T-cell (primary cell): Measurements from ENCODE around the gene ROBO1. TPM values are rescaled to one million over a fixed set of nuclear protein-coding genes. Genes with fewer than 3 reads are reported as not detected.

Experiments
- ATAC-seq, 4 experiments: fragments of 200-7000 bp in 3 of 4; fragments of 150-1000 bp in 1 of 4; cut with Tn5 transposase; replicated peaks in 1 of 4; 1 replicate in 3 of 4; 2 replicates in 1 of 4; pipeline ENCODE4 v1.10.0; 2021; ENCODE audit warnings: moderate library complexity in 3 of 4, mild to moderate bottlenecking in 2 of 4, moderate number of reproducible peaks in 1 of 4
- CTCF ChIA-PET, 2 donors: fragments of 300-600 bp; sonication (Branson Sonifier 250); formaldehyde crosslinking; loops; one replicate each; lab custom pipeline; 2022; ENCODE audit warnings: antibody characterized with exemption in 2 of 2; lab: Charles Lee
- POLR2A ChIA-PET, 2 donors: fragments of 300-600 bp; sonication (Branson Sonifier 250); formaldehyde crosslinking; loops; one replicate each; lab custom pipeline; 2022; ENCODE audit warnings: antibody characterized with exemption in 2 of 2; lab: Charles Lee
- DNase-seq, 35 experiments: peaks; one replicate each; pipeline versions ENCODE4 v3.0.0 to v3.0.0-alpha.2; 2013 to 2023
- H3K27ac ChIP-seq: one replicate; pipeline ENCODE4 v1.5.1; 2013; ENCODE audit warnings: low read length
- H3K27me3 ChIP-seq, 2 experiments: replicated peaks in 1 of 2; 1 replicate in 1 of 2; 2 replicates in 1 of 2; pipeline versions ENCODE4 v1.6.1 to v1.7.0; 2013; ENCODE audit warnings: low read length in 1 of 2, mixed read lengths in 1 of 2; ENCODE audit not compliant: control insufficient read depth in 2 of 2, insufficient read depth in 2 of 2; ENCODE audit errors: extremely low read depth in 1 of 2
- H3K36me3 ChIP-seq, 2 donors: 1 replicate in 1 of 2; 2 replicates in 1 of 2; pipeline versions ENCODE4 v1.6.1 to v1.7.0; 2013; ENCODE audit warnings: low read length in 1 of 2; ENCODE audit not compliant: control insufficient read depth in 2 of 2, insufficient read depth in 1 of 2; ENCODE audit errors: extremely low read depth in 1 of 2
- H3K4me1 ChIP-seq, 2 experiments: 1 replicate in 1 of 2; 2 replicates in 1 of 2; pipeline versions ENCODE4 v1.6.1 to v1.7.0; 2013; ENCODE audit warnings: low read length in 2 of 2, mixed read lengths in 1 of 2; ENCODE audit not compliant: insufficient read depth in 2 of 2, control insufficient read depth in 1 of 2; ENCODE audit errors: extremely low read depth in 1 of 2
- H3K4me3 ChIP-seq, 2 donors: 1 replicate in 1 of 2; 2 replicates in 1 of 2; pipeline versions ENCODE4 v1.5.1 to v1.7.0; 2013; ENCODE audit warnings: mild to moderate bottlenecking in 2 of 2, low read length in 1 of 2, moderate library complexity in 1 of 2; ENCODE audit not compliant: control insufficient read depth in 1 of 2; ENCODE audit errors: extremely low read depth in 1 of 2
- H3K9me3 ChIP-seq: 2 replicates; pipeline ENCODE4 v1.7.0; 2013
- H3K27ac Mint-ChIP-seq, 2 donors: one replicate each; pipeline ENCODE4 v1.8.0; 2020 to 2021; ENCODE audit warnings: mild to moderate bottlenecking in 2 of 2, mixed read lengths in 2 of 2
- H3K27me3 Mint-ChIP-seq, 2 donors: one replicate each; pipeline ENCODE4 v1.8.0; 2021 to 2022; ENCODE audit warnings: mixed read lengths in 2 of 2
- H3K36me3 Mint-ChIP-seq: one replicate; pipeline ENCODE4 v1.8.0; 2021; ENCODE audit warnings: mixed read lengths
- H3K4me1 Mint-ChIP-seq, 3 donors: one replicate each; pipeline ENCODE4 v1.8.0; 2020 to 2022; ENCODE audit warnings: mixed read lengths in 3 of 3, mild to moderate bottlenecking in 1 of 3
- H3K4me3 Mint-ChIP-seq, 3 donors: one replicate each; pipeline ENCODE4 v1.8.0; 2020 to 2022; ENCODE audit warnings: mild to moderate bottlenecking in 3 of 3, mixed read lengths in 3 of 3, moderate library complexity in 3 of 3
- H3K9me3 Mint-ChIP-seq, 3 donors: one replicate each; pipeline ENCODE4 v1.8.0; 2020 to 2022; ENCODE audit warnings: mixed read lengths in 3 of 3
- WGBS: methylation state at CpG from one replicate; pipeline ENCODE4 v1.1.5; 2013; ENCODE audit warnings: missing lambda C conversion rate; ENCODE audit not compliant: insufficient coverage; 5-methylcytosine and 5-hydroxymethylcytosine counted together
- total RNA-seq, 35 experiments: library from RNA in 6 of 35; stranded (reverse) in 6 of 35; fragments of 120-200 nt in 1 of 35; gene quantifications; one replicate each; pipeline versions ENCODE4 v1.2.1 to v1.2.4 and lab custom pipeline; 2013 to 2026

ROBO1 gene
- total RNA-seq, 5 donors from 2014 or later (not counting 1 experiment from before 2014, with no cell fraction given): 0.20 to 2.4 (median 1.7) TPM

GRCh38 chr3:78924711-78925110 is 843.1 kb downstream of the ROBO1 start:
- POLR2A ChIA-PET: no interaction called here
- Histone ChIP-seq H3K9me3 (no peaks in the 10 kb centered on the region), H3K4me1 (no peaks in the 10 kb centered on the region), H3K4me3 (no peak overlapping the region), H3K27ac (no peak overlapping the region), H3K27me3 (no peaks in the 10 kb centered on the region), H3K36me3 (no peaks in the 10 kb centered on the region)
- DNase-seq: no peak
- no CpG with 5 or more reads among the region's 1 CpG for WGBS
- no peak overlapping the region for H3K27ac Mint-ChIP-seq
- peaks cover 4 to 8% (median 6%) of the 10 kb centered on the region in 3 donors for H3K9me3 Mint-ChIP-seq
- H3K4me3 Mint-ChIP-seq: no peak overlapping the region
- no peaks in the 10 kb centered on the region for H3K4me1 Mint-ChIP-seq
- H3K36me3 Mint-ChIP-seq: no peaks in the 10 kb centered on the region
- CTCF ChIA-PET: no interaction called here
- no peaks in the 10 kb centered on the region for H3K27me3 Mint-ChIP-seq
- ATAC-seq: no peak

GRCh38 chr3:78919021-78919755 is 848.6 kb downstream of the ROBO1 start:
- peaks cover 0 to 4% (median 2%) of the 10 kb centered on the region in 3 donors for H3K9me3 Mint-ChIP-seq
- H3K36me3 Mint-ChIP-seq: no peaks in the 10 kb centered on the region
- 93% methylated on average over 3 of the region's 5 CpGs for WGBS
- no peak overlapping the region for H3K4me3 Mint-ChIP-seq
- DNase-seq (no peak), ATAC-seq (no peak)
- no peaks in the 10 kb centered on the region for H3K36me3 ChIP-seq
- no peaks in the 10 kb centered on the region for H3K4me1 ChIP-seq
- POLR2A ChIA-PET: no interaction called here
- H3K27ac Mint-ChIP-seq: no peak overlapping the region
- H3K27me3 Mint-ChIP-seq: no peaks in the 10 kb centered on the region
- no peak overlapping the region for H3K27ac ChIP-seq
- H3K9me3 ChIP-seq: no peaks in the 10 kb centered on the region
- no peaks in the 10 kb centered on the region for H3K4me1 Mint-ChIP-seq
- no peaks in the 10 kb centered on the region for H3K27me3 ChIP-seq
- H3K4me3 ChIP-seq: no peak overlapping the region
- CTCF ChIA-PET: no interaction called here

GRCh38 chr3:78918361-78919020 is 849.3 kb downstream of the ROBO1 start:
- ChIA-PET CTCF (no interaction called here), POLR2A (no interaction called here)
- Histone ChIP-seq H3K9me3 (no peaks in the 10 kb centered on the region), H3K27me3 (no peaks in the 10 kb centered on the region), H3K27ac (no peak overlapping the region), H3K4me3 (no peak overlapping the region), H3K36me3 (no peaks in the 10 kb centered on the region), H3K4me1 (no peaks in the 10 kb centered on the region)
- Mint-ChIP-seq H3K9me3 (peaks cover 0 to 9% (median 2%) of the 10 kb centered on the region in 3 donors), H3K4me1 (no peaks in the 10 kb centered on the region), H3K27ac (no peak overlapping the region), H3K4me3 (no peak overlapping the region), H3K27me3 (no peaks in the 10 kb centered on the region), H3K36me3 (no peaks in the 10 kb centered on the region)
- ATAC-seq (no peak), DNase-seq (no peak)
- no CpG with 5 or more reads among the region's 1 CpG for WGBS

- no peak for DNase-seq
- H3K27ac ChIP-seq: no peak overlapping the region
- no peaks in the 10 kb centered on the region for H3K4me1 Mint-ChIP-seq
- POLR2A ChIA-PET: no interaction called here
- H3K36me3 ChIP-seq: no peaks in the 10 kb centered on the region
- H3K9me3 Mint-ChIP-seq: peaks cover 0 to 9% (median 2%) of the 10 kb centered on the region in 3 donors
- ATAC-seq: no peak
- H3K9me3 ChIP-seq: no peaks in the 10 kb centered on the region
- H3K4me3 ChIP-seq: no peak overlapping the region
- H3K27me3 Mint-ChIP-seq: no peaks in the 10 kb centered on the region
- CTCF ChIA-PET: no interaction called here
- no peaks in the 10 kb centered on the region for H3K36me3 Mint-ChIP-seq
- whole genome bisulfite sequencing: no CpG with 5 or more reads among the region's 2 CpGs
- H3K27ac Mint-ChIP-seq: no peak overlapping the region
- no peaks in the 10 kb centered on the region for H3K4me1 ChIP-seq
- no peaks in the 10 kb centered on the region for H3K27me3 ChIP-seq
- no peak overlapping the region for H3K4me3 Mint-ChIP-seq
Observed at GRCh38 chr3:78917536-78917935, 850.3 kb downstream of the ROBO1 start.

- no peak for DNase-seq
- H3K9me3 ChIP-seq: no peaks in the 10 kb centered on the region
- Mint-ChIP-seq H3K4me3 (no peak overlapping the region), H3K27ac (no peak overlapping the region), H3K27me3 (no peaks in the 10 kb centered on the region), H3K9me3 (peaks cover 3 to 14% (median 10%) of the 10 kb centered on the region in 3 donors), H3K36me3 (no peaks in the 10 kb centered on the region), H3K4me1 (no peaks in the 10 kb centered on the region)
- no CpG with 5 or more reads among the region's 2 CpGs for WGBS
- POLR2A ChIA-PET: no interaction called here
- H3K27ac ChIP-seq: no peak overlapping the region
- H3K4me1 ChIP-seq: no peaks in the 10 kb centered on the region
- H3K36me3 ChIP-seq: no peaks in the 10 kb centered on the region
- no peak overlapping the region for H3K4me3 ChIP-seq
- H3K27me3 ChIP-seq: no peaks in the 10 kb centered on the region
- ATAC-seq: no peak
- CTCF ChIA-PET: no interaction called here
Observed at GRCh38 chr3:78913711-78914110, 854.1 kb downstream of the ROBO1 start.

- no peaks in the 10 kb centered on the region for H3K27me3 Mint-ChIP-seq
Observed at GRCh38 chr3:78912687-78913086, 855.1 kb downstream of the ROBO1 start.

More at GRCh38 chr3:78912687-78913086, 855.1 kb downstream of the ROBO1 start:
- Mint-ChIP-seq H3K4me1 (no peaks in the 10 kb centered on the region), H3K36me3 (no peaks in the 10 kb centered on the region), H3K27ac (no peak overlapping the region), H3K9me3 (peaks cover 3 to 14% (median 10%) of the 10 kb centered on the region in 3 donors), H3K4me3 (no peak overlapping the region)
- no peak for ATAC-seq
- Histone ChIP-seq H3K4me3 (no peak overlapping the region), H3K9me3 (no peaks in the 10 kb centered on the region), H3K27ac (no peak overlapping the region), H3K27me3 (no peaks in the 10 kb centered on the region), H3K4me1 (no peaks in the 10 kb centered on the region), H3K36me3 (no peaks in the 10 kb centered on the region)
- no CpG with 5 or more reads among the region's 3 CpGs for WGBS
- ChIA-PET POLR2A (no interaction called here), CTCF (no interaction called here)
- DNase-seq: no peak
